HepG2 (cell line): Measurements from ENCODE around the gene SLC28A1. TPM values are rescaled to one million over a fixed set of nuclear protein-coding genes. Genes with fewer than 3 reads are reported as not detected.

Experiments
- FOSL1 ChIP-seq: sonication (generic); formaldehyde crosslinking; IDR thresholded peaks from 2 replicates; pipeline ENCODE4 v1.9.0; 2021; ENCODE audit warnings: missing genetic modification reagents, borderline replicate concordance
- MYPOP ChIP-seq: sonication (generic); formaldehyde crosslinking; IDR thresholded peaks from 2 replicates; pipeline ENCODE4 v1.8.1; 2023; ENCODE audit warnings: mild to moderate bottlenecking, moderate library complexity, missing genetic modification reagents
- NFE2L1 ChIP-seq: sonication (generic); formaldehyde crosslinking; IDR thresholded peaks from 2 replicates; pipeline ENCODE4 v1.4.0; 2020; ENCODE audit warnings: missing genetic modification reagents, mild to moderate bottlenecking, borderline replicate concordance
- NFYC ChIP-seq: IDR thresholded peaks from 2 replicates; pipeline ENCODE4 v1.6.1; 2016; ENCODE audit warnings: missing genetic modification reagents, missing compliant biosample characterization
- SALL1 ChIP-seq: sonication (generic); formaldehyde crosslinking; IDR thresholded peaks from 2 replicates; pipeline ENCODE4 v1.8.0; 2022; ENCODE audit warnings: mild to moderate bottlenecking, missing genetic modification reagents
- TCF12 ChIP-seq, 2 experiments: fragments of 450-650 bp in 1 of 2; sonication (generic) in 1 of 2; formaldehyde crosslinking in 1 of 2; IDR thresholded peaks; 2 replicates each; pipeline versions ENCODE4 v1.6.1 to v1.8.0; 2017 to 2022; ENCODE audit warnings: antibody characterized with exemption in 1 of 2, mild to moderate bottlenecking in 1 of 2, missing genetic modification reagents in 1 of 2, moderate library complexity in 1 of 2
- TGIF2 ChIP-seq: IDR thresholded peaks from 2 replicates; pipeline ENCODE4 v1.6.1; 2016; ENCODE audit warnings: control low read depth, missing compliant biosample characterization
- ZBTB42 ChIP-seq: sonication (generic); formaldehyde crosslinking; IDR thresholded peaks from 2 replicates; pipeline ENCODE4 v1.5.0; 2020; ENCODE audit warnings: mild to moderate bottlenecking, missing genetic modification reagents
- ZFY ChIP-seq: sonication (generic); formaldehyde crosslinking; IDR thresholded peaks from 2 replicates; pipeline ENCODE4 v1.4.0; 2020; ENCODE audit warnings: missing genetic modification reagents
- ZHX2 ChIP-seq, 2 experiments: sonication (generic) in 1 of 2; formaldehyde crosslinking in 1 of 2; IDR thresholded peaks; 2 replicates each; pipeline versions ENCODE4 v1.6.1 to v1.9.0; 2014 to 2022; ENCODE audit warnings: antibody characterized with exemption in 1 of 2, borderline replicate concordance in 1 of 2, inconsistent platforms in 1 of 2, low read depth in 1 of 2, missing genetic modification reagents in 1 of 2
- ZNF142 ChIP-seq: sonication (generic); formaldehyde crosslinking; IDR thresholded peaks from 2 replicates; pipeline ENCODE4 v1.4.0; 2020; ENCODE audit warnings: missing genetic modification reagents
- ZNF547 ChIP-seq: sonication (generic); formaldehyde crosslinking; IDR thresholded peaks from 2 replicates; pipeline ENCODE4 v1.5.1; 2020; ENCODE audit warnings: mild to moderate bottlenecking, missing genetic modification reagents
- ZNF605 ChIP-seq: sonication (generic); formaldehyde crosslinking; IDR thresholded peaks from 2 replicates; pipeline ENCODE4 v1.8.0; 2022; ENCODE audit warnings: mild to moderate bottlenecking, missing genetic modification reagents
- polyA plus RNA-seq, 8 experiments: library from polyadenylated mRNA; depleted of rRNA in 3 of 8; stranded (reverse) in 7 of 8; unstranded in 1 of 8; fragments of >200 nt; fragmentation: Illumina TruSeq in 4 of 8; extraction: Trizol in 4 of 8; gene quantifications; 2 replicates each; pipeline versions ENCODE4 v1.2.1 to v1.2.3, GENCODE V29; 2011 to 2016; ENCODE audit warnings: low read depth in 4 of 8, missing spikeins in 1 of 8, mixed read lengths in 1 of 8; ENCODE audit not compliant: insufficient read depth in 1 of 8
- total RNA-seq, 5 experiments: library from RNA; depleted of rRNA; stranded (reverse); fragments of >200 nt; fragmentation: Illumina TruSeq; extraction: Trizol; gene quantifications; 2 replicates each; pipeline ENCODE4 v1.2.3, GENCODE V29; 2016; ENCODE audit warnings: low read depth in 1 of 5

Gene SLC28A1
- total and polyA plus RNA-seq, 2 of the 13 experiments (the other 11 are each of a cell fraction or from before 2014, with no cell fraction given) = 0.31 to 5.8 TPM

GRCh38 chr15:84982301-84982920 lies 97.9 kb downstream of the SLC28A1 start (continued):
- TF ChIP-seq MYPOP (CRISPR knock-in tag) (peak; percentile 65), TGIF2 (CRISPR knock-in tag) (peak; percentile 38; the same call in 1 of the 2 replicates), ZNF142 (CRISPR knock-in tag) (no peak), TCF12 (IDR thresholded peaks at IDR 0.05) (no peak), TCF12 (CRISPR knock-in tag; IDR thresholded peaks at IDR 0.05) (0 out of 2 replicates have a peak, but pooled peaks have one; percentile 29), NFYC (CRISPR knock-in tag) (no peak), SALL1 (CRISPR knock-in tag) (peak; percentile 31), ZBTB42 (CRISPR knock-in tag) (no peak), ZHX2 (IDR thresholded peaks at IDR 0.05; ENCODE audit: low read depth) (no peak), ZHX2 (CRISPR knock-in tag; IDR thresholded peaks at IDR 0.05; ENCODE audit: borderline replicate concordance) (no peak), ZFY (0 out of 2 replicates have a peak, but pooled peaks have one; percentile 27), ZNF547 (no peak), ZNF605 (peak; percentile 30; the same call in 1 of the 2 replicates), FOSL1 (CRISPR knock-in tag) (no peak), NFE2L1 (CRISPR knock-in tag) (no peak)
